ENCODE results near the gene RBM47.
"Not testable (repeated sequence)": the region's sequence is repeated elsewhere in the genome, so short reads cannot be mapped to it uniquely, and the experiment has no call there.

Gene RBM47

DNA sequence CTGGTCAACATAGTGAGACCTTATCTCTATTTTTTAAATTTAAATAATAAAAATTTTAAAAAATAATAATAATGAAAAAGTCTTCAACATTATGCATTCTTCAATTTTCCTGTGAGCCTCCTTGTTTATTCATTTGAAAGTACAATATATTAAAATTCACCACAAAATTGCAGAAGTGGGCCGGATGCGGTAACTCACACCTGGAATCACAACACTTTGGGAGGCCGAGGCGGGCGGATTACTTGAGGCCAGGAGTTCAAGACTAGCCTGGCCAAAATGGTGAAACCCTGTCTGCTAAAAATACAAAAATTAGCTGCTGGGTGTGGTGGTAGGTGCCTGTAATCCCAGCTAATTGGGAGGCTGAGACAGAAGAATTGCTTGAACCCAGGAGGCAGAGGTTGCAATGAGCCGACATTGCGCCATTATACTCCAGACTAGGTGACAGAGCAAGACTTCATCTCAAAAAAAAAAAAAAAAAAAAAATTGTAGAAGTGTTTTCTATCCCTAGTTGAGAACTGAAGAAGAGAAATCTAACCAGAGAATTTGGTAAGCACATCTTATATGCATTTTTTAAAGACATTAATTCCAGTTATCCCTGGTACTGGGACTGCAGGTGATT is 56.9 kb downstream of the RBM47 start:
- H3K4me3 ChIP-seq (ENCODE audit: low read length), result no peak overlapping the region
- no peaks in the 10 kb centered on the region for H3K27me3 ChIP-seq (ENCODE audit: control insufficient read depth, insufficient read depth, low read length)
- no peak overlapping the region for H3K27ac ChIP-seq (ENCODE audit: low read length)
- H3K9me3 ChIP-seq (ENCODE audit: control insufficient read depth, low read depth, low read length), result no peaks in the 10 kb centered on the region
- no peaks in the 10 kb centered on the region for H3K4me1 ChIP-seq (ENCODE audit: control insufficient read depth, low read depth, low read length)
- no peaks in the 10 kb centered on the region for H3K36me3 ChIP-seq (ENCODE audit: control insufficient read depth, low read depth, low read length)
- no peak overlapping the region for H3K9ac ChIP-seq (ENCODE audit: low read length)

DNA sequence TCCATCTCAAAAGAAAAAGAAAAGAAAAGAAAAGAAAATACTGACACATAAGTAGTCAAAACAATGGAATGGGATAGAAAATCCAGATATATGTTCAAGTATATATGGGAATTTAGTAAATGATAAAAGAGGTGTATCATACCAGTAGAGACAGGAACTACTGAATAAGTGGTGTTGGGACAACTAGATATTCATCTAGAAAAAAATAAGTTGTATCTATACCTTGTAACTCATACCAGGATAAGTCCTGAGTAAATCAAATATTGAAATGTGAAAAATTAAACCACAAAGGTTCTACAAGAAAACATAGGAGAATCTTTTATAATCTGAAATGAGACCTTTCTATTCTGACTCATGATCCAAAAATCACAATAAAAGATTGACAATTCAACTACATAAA is 58.5 kb downstream of the RBM47 start:
- Histone ChIP-seq H3K9ac (ENCODE audit: low read length) (no peak overlapping the region), H3K4me1 (ENCODE audit: control insufficient read depth, low read depth, low read length) (no peaks in the 10 kb centered on the region), H3K36me3 (ENCODE audit: control insufficient read depth, low read depth, low read length) (no peaks in the 10 kb centered on the region), H3K27me3 (ENCODE audit: control insufficient read depth, insufficient read depth, low read length) (no peaks in the 10 kb centered on the region), H3K4me3 (ENCODE audit: low read length) (no peak overlapping the region), H3K27ac (ENCODE audit: low read length) (no peak overlapping the region), H3K9me3 (ENCODE audit: control insufficient read depth, low read depth, low read length) (no peaks in the 10 kb centered on the region)

DNA sequence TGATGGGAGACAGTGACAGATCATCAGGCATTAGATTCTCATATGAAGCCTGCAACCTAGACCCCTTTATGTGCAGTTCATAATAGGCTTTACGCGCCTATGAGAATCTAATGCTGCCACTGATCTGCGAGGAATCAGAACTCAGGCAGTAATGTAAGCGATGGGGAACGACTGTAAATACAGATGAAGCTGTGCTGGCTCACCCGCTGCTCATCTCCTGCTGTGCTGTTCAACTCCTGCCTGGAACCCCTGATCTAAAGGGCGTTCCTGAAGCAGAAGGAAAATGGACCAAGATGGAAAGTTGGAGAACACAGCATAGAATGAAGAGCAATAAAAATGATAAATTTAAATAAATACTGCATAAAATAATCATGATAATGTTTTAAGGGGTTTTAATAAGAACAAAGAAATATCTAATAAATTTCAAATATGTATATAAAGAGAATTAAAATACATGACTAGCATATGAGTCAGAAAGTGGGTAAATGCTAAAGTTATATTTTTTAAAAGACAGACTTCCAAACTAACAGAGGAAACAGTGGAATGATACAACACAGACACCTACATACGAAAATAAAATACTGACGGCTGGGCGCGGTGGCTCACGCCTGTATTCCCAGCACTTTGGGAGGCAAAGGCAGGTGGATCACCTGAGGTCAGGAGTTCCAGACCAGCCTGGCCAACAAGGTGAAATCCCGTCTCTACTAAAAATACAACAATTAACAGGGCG is 59.2 kb downstream of the RBM47 start:
- Histone ChIP-seq H3K4me3 (ENCODE audit: low read length) (no peak overlapping the region), H3K4me1 (ENCODE audit: control insufficient read depth, low read depth, low read length) (peaks cover under 1% of the 10 kb centered on the region), H3K36me3 (ENCODE audit: control insufficient read depth, low read depth, low read length) (no peaks in the 10 kb centered on the region), H3K9ac (ENCODE audit: low read length) (no peak overlapping the region), H3K27me3 (ENCODE audit: control insufficient read depth, insufficient read depth, low read length) (no peaks in the 10 kb centered on the region), H3K9me3 (ENCODE audit: control insufficient read depth, low read depth, low read length) (no peaks in the 10 kb centered on the region), H3K27ac (ENCODE audit: low read length) (no peak overlapping the region)

DNA sequence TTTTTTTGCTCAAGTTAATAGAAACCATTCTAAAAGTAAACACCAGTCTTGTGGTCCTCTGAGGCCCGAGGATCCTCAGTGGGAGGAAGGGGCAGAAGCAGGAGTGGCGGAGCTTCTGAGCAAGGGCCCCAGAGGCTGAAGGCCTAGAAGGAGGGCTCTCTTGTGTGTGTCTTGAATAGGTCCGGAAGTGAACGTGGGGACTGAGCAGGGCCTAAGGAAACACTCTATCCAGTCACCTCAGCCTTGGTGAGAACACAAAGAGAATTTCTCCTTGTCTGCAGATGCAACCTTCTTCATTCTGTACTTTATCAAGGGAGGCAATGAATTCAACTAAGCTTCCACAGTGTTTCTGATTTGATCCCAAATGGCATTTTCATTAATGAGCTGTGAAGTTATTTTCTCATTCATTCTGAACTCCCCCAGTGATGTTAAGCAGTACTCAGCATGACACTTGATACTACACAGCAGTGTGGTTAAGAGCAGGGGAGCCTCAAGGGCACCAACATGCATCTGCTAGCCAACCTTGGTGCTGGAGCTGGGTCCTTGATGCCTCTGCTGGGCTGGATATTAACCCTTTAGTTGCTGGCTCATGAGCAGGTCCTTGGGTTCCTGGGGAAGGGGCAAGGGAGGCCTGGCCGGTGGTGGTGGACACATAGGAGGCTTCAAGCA is 64.7 kb downstream of the RBM47 start:
- H3K27me3 ChIP-seq (ENCODE audit: control insufficient read depth, insufficient read depth, low read length), result no peaks in the 10 kb centered on the region
- no peaks in the 10 kb centered on the region for H3K9me3 ChIP-seq (ENCODE audit: control insufficient read depth, low read depth, low read length)
- no peaks in the 10 kb centered on the region for H3K36me3 ChIP-seq (ENCODE audit: control insufficient read depth, low read depth, low read length)
- H3K4me3 ChIP-seq (ENCODE audit: low read length), result no peak overlapping the region
- no peak overlapping the region for H3K9ac ChIP-seq (ENCODE audit: low read length)
- peaks cover 18% of the 10 kb centered on the region for H3K4me1 ChIP-seq (ENCODE audit: control insufficient read depth, low read depth, low read length)
- H3K27ac ChIP-seq (ENCODE audit: low read length), result no peak overlapping the region

DNA sequence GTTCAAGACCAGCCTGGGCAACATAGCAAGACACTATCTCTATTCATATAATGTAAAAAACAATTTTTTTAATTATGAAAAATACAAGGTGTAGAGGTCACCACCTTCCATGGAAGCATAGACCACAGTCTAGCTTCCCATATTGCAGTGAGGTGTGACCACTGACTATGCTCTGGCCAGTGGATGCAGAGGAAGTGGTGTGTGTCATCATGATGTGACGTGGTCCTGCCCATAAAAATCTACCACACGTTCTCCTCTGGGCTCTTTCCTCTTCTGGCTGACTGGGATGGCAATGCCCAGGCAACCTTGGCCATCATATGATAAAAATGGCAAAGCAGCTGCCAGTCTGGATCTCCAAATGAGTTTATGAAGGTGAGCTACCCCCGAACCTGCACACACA is 65.7 kb downstream of the RBM47 start:
- Histone ChIP-seq H3K4me3 (ENCODE audit: low read length) (no peak overlapping the region), H3K9ac (ENCODE audit: low read length) (no peak overlapping the region), H3K36me3 (ENCODE audit: control insufficient read depth, low read depth, low read length) (no peaks in the 10 kb centered on the region), H3K9me3 (ENCODE audit: control insufficient read depth, low read depth, low read length) (no peaks in the 10 kb centered on the region), H3K27me3 (ENCODE audit: control insufficient read depth, insufficient read depth, low read length) (no peaks in the 10 kb centered on the region), H3K27ac (ENCODE audit: low read length) (no peak overlapping the region), H3K4me1 (ENCODE audit: control insufficient read depth, low read depth, low read length) (peaks cover 18% of the 10 kb centered on the region)

DNA sequence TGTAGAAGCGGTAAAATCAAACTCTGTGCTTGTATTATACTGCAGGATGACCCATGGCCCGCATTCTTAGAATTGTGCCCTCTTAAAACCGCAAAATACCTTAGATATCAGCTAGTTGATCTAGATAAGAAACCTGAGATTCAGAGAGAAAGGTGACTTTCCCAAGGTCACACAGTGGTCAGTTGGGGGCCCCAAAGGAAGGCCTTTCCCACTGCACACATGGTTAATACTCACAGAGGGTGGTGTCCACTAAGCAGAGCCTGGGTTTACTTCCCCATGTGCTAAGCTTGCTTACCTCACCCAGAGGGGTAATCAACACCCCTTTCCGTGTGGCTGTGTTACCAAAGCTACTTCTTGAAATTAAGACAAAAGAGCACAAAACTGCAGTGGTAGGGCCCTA is 66.3 kb downstream of the RBM47 start:
- no peak overlapping the region for H3K9ac ChIP-seq (ENCODE audit: low read length)
- H3K4me3 ChIP-seq (ENCODE audit: low read length), result no peak overlapping the region
- no peak overlapping the region for H3K27ac ChIP-seq (ENCODE audit: low read length)
- H3K4me1 ChIP-seq (ENCODE audit: control insufficient read depth, low read depth, low read length), result peaks cover 18% of the 10 kb centered on the region
- H3K27me3 ChIP-seq (ENCODE audit: control insufficient read depth, insufficient read depth, low read length), result no peaks in the 10 kb centered on the region
- no peaks in the 10 kb centered on the region for H3K36me3 ChIP-seq (ENCODE audit: control insufficient read depth, low read depth, low read length)
- H3K9me3 ChIP-seq (ENCODE audit: control insufficient read depth, low read depth, low read length), result no peaks in the 10 kb centered on the region

DNA sequence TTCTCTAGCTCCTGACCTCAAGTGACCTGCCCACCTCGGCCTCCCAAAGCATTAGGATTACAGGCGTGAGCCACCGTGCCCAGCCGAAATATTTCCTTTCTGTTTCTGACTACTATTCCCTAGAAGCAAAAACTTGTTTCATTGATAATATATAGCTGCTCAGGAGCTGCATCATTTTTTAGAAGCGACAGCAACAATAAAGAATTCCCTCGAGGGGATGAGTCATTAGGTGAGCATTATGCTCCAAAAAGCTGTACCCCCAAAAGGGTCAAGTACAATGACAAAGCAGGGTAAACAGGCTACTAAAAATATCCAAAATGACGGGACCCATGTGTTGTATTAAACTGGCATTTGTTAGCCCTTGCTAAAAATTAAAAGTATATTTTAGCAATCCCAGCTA is 67.0 kb downstream of the RBM47 start:
- Histone ChIP-seq H3K9ac (ENCODE audit: low read length) (no peak overlapping the region), H3K36me3 (ENCODE audit: control insufficient read depth, low read depth, low read length) (no peaks in the 10 kb centered on the region), H3K4me1 (ENCODE audit: control insufficient read depth, low read depth, low read length) (peaks cover 18% of the 10 kb centered on the region), H3K9me3 (ENCODE audit: control insufficient read depth, low read depth, low read length) (no peaks in the 10 kb centered on the region), H3K27me3 (ENCODE audit: control insufficient read depth, insufficient read depth, low read length) (no peaks in the 10 kb centered on the region), H3K27ac (ENCODE audit: low read length) (no peak overlapping the region), H3K4me3 (ENCODE audit: low read length) (no peak overlapping the region)

DNA sequence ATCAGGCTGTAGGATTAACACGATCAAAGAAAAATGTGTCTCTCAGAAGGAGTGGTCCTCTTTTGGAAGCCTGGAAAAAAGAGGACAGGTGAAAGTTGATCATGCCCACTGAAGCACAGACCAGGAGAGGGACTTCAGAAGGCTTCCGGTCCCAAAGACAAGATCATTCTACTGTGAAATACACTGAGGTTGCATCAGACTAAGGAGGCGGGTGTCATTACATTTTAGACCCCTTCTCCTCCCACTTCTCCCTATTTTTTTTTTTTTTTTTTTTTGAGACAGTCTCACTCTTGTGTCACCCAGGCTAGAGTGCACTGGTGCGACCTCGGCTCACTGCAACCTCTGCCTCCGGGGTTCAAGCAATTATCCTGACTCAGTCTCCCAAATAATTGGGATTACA is 67.5 kb downstream of the RBM47 start:
- peaks cover 18% of the 10 kb centered on the region for H3K4me1 ChIP-seq (ENCODE audit: control insufficient read depth, low read depth, low read length)
- H3K27me3 ChIP-seq (ENCODE audit: control insufficient read depth, insufficient read depth, low read length), result no peaks in the 10 kb centered on the region
- H3K4me3 ChIP-seq (ENCODE audit: low read length), result no peak overlapping the region
- H3K9me3 ChIP-seq (ENCODE audit: control insufficient read depth, low read depth, low read length), result no peaks in the 10 kb centered on the region
- no peak overlapping the region for H3K27ac ChIP-seq (ENCODE audit: low read length)
- no peak overlapping the region for H3K9ac ChIP-seq (ENCODE audit: low read length)
- no peaks in the 10 kb centered on the region for H3K36me3 ChIP-seq (ENCODE audit: control insufficient read depth, low read depth, low read length)

DNA sequence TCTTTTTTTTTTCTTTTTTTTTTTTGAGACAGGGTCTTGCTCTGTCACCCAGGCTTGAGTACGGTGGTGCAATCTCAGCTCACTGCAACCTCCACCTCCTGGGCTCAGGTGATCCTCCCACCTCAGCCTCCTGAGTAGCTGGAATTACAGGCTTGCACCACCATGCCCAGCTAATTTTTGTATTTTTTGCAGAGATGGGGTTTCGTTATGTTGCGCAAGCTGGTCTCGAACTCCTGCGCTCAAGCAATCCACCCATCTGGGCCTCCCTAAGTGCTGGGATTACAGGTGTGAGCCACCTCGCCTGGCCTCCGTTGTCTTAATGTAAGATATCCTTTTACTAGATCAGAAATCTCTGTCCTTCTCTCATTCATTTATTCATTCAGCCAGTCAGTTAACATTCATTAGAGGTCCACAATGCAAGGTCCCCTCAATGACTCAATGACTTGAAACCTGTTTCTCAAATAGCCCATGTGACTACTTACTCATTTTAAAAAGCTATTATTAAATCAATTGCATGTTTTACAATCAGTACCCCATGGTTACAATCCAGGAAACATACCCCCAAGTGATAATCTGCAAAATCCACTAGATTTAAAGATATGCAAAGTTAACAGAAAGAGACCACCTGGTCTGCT is 68.0 kb downstream of the RBM47 start:
- not testable (repeated sequence) for H3K9ac ChIP-seq (ENCODE audit: low read length); H3K27me3 ChIP-seq (ENCODE audit: control insufficient read depth, insufficient read depth, low read length); H3K9me3 ChIP-seq (ENCODE audit: control insufficient read depth, low read depth, low read length); H3K4me3 ChIP-seq (ENCODE audit: low read length); H3K27ac ChIP-seq (ENCODE audit: low read length); H3K36me3 ChIP-seq (ENCODE audit: control insufficient read depth, low read depth, low read length)
- peaks cover 18% of the 10 kb centered on the region for H3K4me1 ChIP-seq (ENCODE audit: control insufficient read depth, low read depth, low read length)

DNA sequence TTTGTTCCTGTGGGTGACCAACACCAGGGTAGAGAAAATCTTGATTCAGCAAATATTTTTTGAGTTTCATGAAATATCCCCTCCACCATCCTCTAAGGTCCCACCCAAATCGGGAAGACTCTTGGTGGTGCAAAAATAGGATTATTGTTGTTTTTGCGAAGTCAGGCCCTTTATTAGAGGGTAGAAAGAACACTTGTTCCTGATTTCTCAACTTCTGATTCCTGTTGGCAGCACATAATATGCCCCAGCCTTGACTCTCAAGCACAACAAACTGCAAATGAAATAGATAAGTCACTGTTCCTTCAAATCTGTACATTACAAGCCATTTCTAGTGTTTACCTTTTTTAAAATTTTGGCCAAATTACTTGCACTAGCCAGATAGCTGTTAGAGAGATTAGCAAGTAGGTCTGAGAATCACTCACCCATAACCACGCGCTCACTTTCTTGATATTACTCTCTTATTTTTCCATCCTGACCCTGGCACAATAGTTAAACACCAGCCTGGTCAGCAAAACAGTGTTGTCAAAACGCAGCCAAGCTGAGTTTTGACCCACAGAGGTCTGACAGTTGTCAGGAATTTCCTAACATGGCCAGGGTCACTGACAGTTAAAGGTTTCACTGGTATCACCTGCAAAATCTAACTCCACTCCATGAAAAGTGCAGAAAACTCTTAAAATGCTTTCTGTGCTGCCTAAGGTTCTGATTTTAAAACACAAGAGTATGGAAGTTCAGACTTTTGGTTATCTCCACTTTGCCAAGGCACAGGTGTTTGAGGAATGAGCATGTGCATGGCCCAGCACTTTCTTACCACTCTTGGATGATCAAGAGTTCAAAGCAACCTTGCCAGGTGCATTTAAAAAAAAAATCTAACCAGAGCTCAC is 69.8 kb downstream of the RBM47 start:
- Histone ChIP-seq H3K4me1 (ENCODE audit: control insufficient read depth, low read depth, low read length) (peaks cover 11% of the 10 kb centered on the region), H3K27me3 (ENCODE audit: control insufficient read depth, insufficient read depth, low read length) (no peaks in the 10 kb centered on the region), H3K27ac (ENCODE audit: low read length) (no peak overlapping the region), H3K36me3 (ENCODE audit: control insufficient read depth, low read depth, low read length) (no peaks in the 10 kb centered on the region), H3K9me3 (ENCODE audit: control insufficient read depth, low read depth, low read length) (no peaks in the 10 kb centered on the region), H3K4me3 (ENCODE audit: low read length) (no peak overlapping the region), H3K9ac (ENCODE audit: low read length) (no peak overlapping the region)

DNA sequence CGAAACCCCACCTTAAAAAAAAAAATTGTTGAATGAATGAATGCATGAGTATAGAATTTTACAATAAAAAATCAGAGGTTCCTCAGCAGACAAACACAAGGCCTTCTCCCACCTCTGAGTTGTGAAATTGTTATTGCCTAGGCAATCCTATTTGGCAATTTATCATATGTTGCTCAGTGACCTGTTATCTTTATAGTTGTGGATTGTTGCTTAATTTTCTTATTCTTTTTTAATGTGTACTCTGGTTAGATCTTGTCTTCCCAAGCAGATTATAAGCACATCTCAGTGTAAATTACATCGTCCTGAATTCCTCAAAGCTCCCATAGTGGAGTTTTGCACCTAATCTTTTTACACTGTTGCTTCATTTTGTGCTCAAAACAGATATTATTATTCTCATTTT is 71.9 kb downstream of the RBM47 start:
- H3K9me3 ChIP-seq (ENCODE audit: control insufficient read depth, low read depth, low read length), result no peaks in the 10 kb centered on the region
- no peak overlapping the region for H3K9ac ChIP-seq (ENCODE audit: low read length)
- H3K36me3 ChIP-seq (ENCODE audit: control insufficient read depth, low read depth, low read length), result no peaks in the 10 kb centered on the region
- H3K27me3 ChIP-seq (ENCODE audit: control insufficient read depth, insufficient read depth, low read length), result no peaks in the 10 kb centered on the region
- H3K4me1 ChIP-seq (ENCODE audit: control insufficient read depth, low read depth, low read length), result peaks cover 12% of the 10 kb centered on the region
- H3K27ac ChIP-seq (ENCODE audit: low read length), result no peak overlapping the region
- H3K4me3 ChIP-seq (ENCODE audit: low read length), result no peak overlapping the region
